ENCODE results near the gene OCRL.

OCRL gene

DNA sequence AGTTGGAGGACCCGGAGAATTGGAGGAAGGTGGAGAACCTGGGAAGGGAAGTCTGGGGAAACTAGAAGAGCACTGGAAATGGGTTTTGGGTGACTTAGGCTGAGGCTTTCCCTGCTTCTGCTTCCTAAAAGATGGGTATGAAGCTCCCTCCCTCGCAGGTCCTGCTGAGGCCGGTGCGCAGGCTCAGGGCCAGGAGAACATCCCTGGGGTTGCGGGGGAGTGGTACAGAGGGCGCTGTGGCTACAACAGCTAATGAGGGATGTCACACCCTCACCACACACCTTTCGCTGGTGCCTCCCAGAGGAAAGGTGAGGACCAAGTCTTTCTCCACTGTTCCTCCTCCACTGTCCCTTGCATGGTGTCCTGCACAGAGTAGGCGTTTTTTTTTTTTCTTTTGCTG is 98.9 kb downstream of the OCRL start:
- no peak for DNase-seq

GRCh38 chrX:129640737-129641136 is 100.7 kb downstream of the OCRL start:
- DNase-seq: no peak

DNA sequence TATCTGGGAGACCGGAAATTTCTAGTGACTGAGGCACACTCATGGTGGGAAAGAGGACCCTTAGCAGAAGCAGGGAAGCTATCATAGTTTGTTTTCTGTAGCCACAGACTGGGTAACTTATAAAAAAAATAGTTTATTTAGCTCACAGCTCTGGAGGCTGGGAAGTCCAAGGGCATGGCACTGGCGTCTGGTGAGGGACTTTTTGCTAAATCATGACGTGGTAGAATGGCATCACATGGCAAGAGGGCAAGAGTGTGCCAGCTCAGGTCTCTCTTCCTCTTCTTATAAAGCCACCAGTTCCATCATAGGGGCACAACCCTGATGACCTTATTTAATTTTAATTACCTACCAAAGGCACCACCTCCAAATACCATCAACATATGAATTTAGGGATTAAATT is 101.4 kb downstream of the OCRL start:
- DNase-seq: no peak

DNA sequence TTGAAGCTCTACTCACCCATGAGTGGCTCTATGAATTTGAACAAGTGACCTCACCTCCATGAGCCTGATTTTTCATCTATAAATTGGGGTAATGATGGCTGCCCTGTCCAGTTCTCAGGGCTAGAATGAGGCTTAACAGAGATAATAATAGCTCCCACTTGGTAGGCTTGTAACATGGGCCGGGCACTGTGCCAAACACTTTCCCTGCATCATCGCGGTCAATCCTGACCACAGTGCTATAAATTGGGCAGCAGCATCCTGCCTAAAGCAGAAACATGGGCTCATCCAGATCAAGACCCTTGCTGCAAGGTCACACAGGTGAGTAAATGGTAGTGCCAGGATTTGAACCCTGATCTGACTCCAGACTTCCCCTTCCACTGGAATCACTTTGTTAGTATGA is 101.9 kb downstream of the OCRL start:
- no peak for DNase-seq

Data from retina (tissue), 1 donor.